Smooth muscle cell (in vitro differentiated cells): ENCODE data around the gene COQ7. TPM values are rescaled to one million over a fixed set of nuclear protein-coding genes. Genes with fewer than 3 reads are reported as not detected.

Source experiments
- DNase-seq: peaks from one replicate; lab custom pipeline; 2025; ENCODE audit not compliant: unreplicated experiment; lab: John Stamatoyannopoulos, UW
- H2AFZ ChIP-seq: fragments of 200-600 bp; sonication (generic); 2 replicates; pipeline ENCODE4 v1.6.0; 2016; ENCODE audit warnings: antibody characterized with exemption, low read depth, mild to moderate bottlenecking
- H3F3A ChIP-seq: fragments of 200-600 bp; sonication (generic); 2 replicates; pipeline ENCODE4 v1.6.0; 2017; ENCODE audit warnings: antibody characterized with exemption, low read depth
- H3K27ac ChIP-seq: fragments of 200-600 bp; sonication (generic); 2 replicates; pipeline ENCODE4 v1.5.1; 2016; ENCODE audit warnings: low read depth, mild to moderate bottlenecking
- H3K27me3 ChIP-seq: fragments of 200-600 bp; sonication (generic); 2 replicates; pipeline ENCODE4 v1.6.1; 2016; ENCODE audit warnings: low read depth, mild to moderate bottlenecking
- H3K36me3 ChIP-seq: fragments of 200-600 bp; sonication (generic); 2 replicates; pipeline ENCODE4 v1.5.1; 2016; ENCODE audit warnings: low read depth
- H3K4me1 ChIP-seq: fragments of 200-600 bp; sonication (generic); 2 replicates; pipeline ENCODE4 v1.5.1; 2016; ENCODE audit warnings: low read depth
- H3K4me2 ChIP-seq: fragments of 200-600 bp; sonication (generic); 2 replicates; pipeline ENCODE4 v1.6.0; 2016; ENCODE audit warnings: mild to moderate bottlenecking
- H3K4me3 ChIP-seq: fragments of 200-600 bp; sonication (generic); 2 replicates; pipeline ENCODE4 v1.5.1; 2016; ENCODE audit warnings: mild to moderate bottlenecking
- H3K79me2 ChIP-seq: fragments of 200-600 bp; sonication (generic); 2 replicates; pipeline ENCODE4 v1.6.0; 2016; ENCODE audit warnings: low read depth, mild to moderate bottlenecking
- H3K9ac ChIP-seq: fragments of 200-600 bp; sonication (generic); 2 replicates; pipeline ENCODE4 v1.6.0; 2016; ENCODE audit warnings: low read depth
- H3K9me3 ChIP-seq: fragments of 200-600 bp; sonication (generic); replicated peaks from 2 replicates; pipeline ENCODE4 v1.5.1; 2016; ENCODE audit warnings: low read depth
- H4K20me1 ChIP-seq: fragments of 200-600 bp; sonication (generic); 2 replicates; pipeline ENCODE4 v1.6.0; 2016; ENCODE audit warnings: low read depth
- WGBS: methylation state at CpG from one replicate; pipeline ENCODE4 v1.1.7; 2016; ENCODE audit warnings: low lambda C conversion rate; 5-methylcytosine and 5-hydroxymethylcytosine counted together
- polyA plus RNA-seq: library from polyadenylated mRNA; unstranded; fragments of >200 nt; fragmentation: Nextera tagmentation; extraction: Ambion mirVana; gene quantifications from 2 replicates; pipeline ENCODE4 v1.2.1, GENCODE V29; 2016
- total RNA-seq: library from RNA; depleted of rRNA; stranded (reverse); fragments of >200 nt; gene quantifications from 2 replicates; pipeline ENCODE4 v1.2.3, GENCODE V29; 2014
- TF ChIP-seq, protein P1 (sequence below): fragments of 200-600 bp; sonication (generic); IDR thresholded peaks from 2 replicates; pipeline ENCODE4 v1.5.1; 2017; ENCODE audit warnings: borderline replicate concordance, mild to moderate bottlenecking, antibody characterized with exemption; ENCODE audit not compliant: insufficient read depth, poor library complexity, severe bottlenecking

The COQ7 gene
- total and polyA plus RNA-seq, 2 experiments from 2014 or later, result 10.5 to 11.4 TPM

DNA sequence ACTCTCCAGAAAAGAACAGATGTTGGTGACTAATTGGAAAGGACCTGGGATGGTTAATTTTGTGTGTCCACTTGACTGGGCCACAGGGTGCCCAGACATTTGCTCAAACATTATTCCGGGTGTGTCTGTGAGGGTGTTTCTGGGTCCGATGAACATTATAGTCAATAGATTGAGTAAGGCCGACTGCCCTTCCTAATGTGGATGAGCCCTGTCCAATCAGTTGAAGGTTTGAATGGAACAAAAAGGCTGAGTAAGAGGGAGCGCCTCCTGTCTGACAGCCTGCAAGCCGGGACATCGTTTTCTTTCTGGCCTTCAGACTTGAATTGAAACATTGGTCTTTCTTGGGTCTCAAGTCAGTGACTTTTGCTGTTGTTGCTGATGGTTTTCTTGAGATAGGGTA, 23.5 kb downstream of the COQ7 start:
- H3K27me3 ChIP-seq, result no peaks in the 10 kb centered on the region
- no peak overlapping the region for H3K27ac ChIP-seq
- 96% methylated on average over 6 of the region's 6 CpGs for WGBS
- H3F3A ChIP-seq, result peaks cover 3% of the 10 kb centered on the region
- no peak overlapping the region for H3K9ac ChIP-seq
- H3K4me3 ChIP-seq, result no peak overlapping the region
- H3K79me2 ChIP-seq, result no peaks in the 10 kb centered on the region
- no peak overlapping the region for H3K4me2 ChIP-seq
- H4K20me1 ChIP-seq, result no peaks in the 10 kb centered on the region
- no peak overlapping the region for H2AFZ ChIP-seq
- TF ChIP-seq, protein P1, sequence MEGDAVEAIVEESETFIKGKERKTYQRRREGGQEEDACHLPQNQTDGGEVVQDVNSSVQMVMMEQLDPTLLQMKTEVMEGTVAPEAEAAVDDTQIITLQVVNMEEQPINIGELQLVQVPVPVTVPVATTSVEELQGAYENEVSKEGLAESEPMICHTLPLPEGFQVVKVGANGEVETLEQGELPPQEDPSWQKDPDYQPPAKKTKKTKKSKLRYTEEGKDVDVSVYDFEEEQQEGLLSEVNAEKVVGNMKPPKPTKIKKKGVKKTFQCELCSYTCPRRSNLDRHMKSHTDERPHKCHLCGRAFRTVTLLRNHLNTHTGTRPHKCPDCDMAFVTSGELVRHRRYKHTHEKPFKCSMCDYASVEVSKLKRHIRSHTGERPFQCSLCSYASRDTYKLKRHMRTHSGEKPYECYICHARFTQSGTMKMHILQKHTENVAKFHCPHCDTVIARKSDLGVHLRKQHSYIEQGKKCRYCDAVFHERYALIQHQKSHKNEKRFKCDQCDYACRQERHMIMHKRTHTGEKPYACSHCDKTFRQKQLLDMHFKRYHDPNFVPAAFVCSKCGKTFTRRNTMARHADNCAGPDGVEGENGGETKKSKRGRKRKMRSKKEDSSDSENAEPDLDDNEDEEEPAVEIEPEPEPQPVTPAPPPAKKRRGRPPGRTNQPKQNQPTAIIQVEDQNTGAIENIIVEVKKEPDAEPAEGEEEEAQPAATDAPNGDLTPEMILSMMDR, result no peak
- H3K36me3 ChIP-seq, result no peaks in the 10 kb centered on the region
- H3K4me1 ChIP-seq, result no peaks in the 10 kb centered on the region
- DNase-seq, result no peak
- H3K9me3 ChIP-seq, result no peaks in the 10 kb centered on the region

DNA sequence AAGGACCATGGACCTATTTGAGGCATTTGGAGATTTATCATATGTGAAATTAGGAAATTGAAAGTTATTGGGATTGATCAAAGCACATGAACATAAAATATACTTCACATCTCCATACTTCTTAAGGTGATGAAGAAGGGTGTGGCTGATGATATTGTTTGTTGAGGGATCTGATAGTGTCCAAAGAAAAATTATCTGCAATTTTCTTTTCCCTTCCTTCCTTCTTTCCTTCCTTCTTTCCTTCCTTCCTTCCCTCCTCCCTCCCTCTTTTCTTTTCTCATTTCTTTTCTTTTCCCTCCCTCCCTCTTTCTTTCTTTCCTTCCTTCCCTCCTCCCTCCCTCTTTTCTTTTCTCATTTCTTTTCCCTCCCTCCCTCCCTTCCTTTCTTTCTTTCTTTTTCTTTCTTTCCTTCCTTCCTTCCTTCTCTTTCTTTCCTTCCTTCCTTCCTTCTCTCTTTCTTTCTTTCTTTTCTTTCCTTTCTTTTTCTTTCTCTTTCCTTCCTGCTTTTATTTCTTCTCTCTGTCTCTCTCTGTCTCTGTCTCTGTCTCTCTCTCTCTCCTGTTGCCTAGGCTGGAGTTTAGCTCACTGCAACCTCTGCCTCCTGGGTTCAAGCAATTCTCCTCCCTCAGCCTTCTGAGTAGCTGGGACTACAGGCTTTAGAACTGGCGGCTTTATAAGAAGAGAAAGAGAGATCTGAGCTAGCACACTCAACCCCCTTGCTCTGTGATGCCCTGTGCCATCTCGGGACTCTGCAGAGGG, 25.4 kb downstream of the COQ7 start:
- Histone ChIP-seq H3K4me1 (no peaks in the 10 kb centered on the region), H3K27ac (peak overlapping the region; percentile 52), H3F3A (peaks cover 3% of the 10 kb centered on the region), H3K27me3 (no peaks in the 10 kb centered on the region), H4K20me1 (no peaks in the 10 kb centered on the region), H3K4me2 (no peak overlapping the region), H3K79me2 (no peaks in the 10 kb centered on the region), H3K9ac (no peak overlapping the region), H2AFZ (no peak overlapping the region), H3K4me3 (no peak overlapping the region), H3K9me3 (no peaks in the 10 kb centered on the region), H3K36me3 (no peaks in the 10 kb centered on the region)
- 85% methylated on average over 2 of the region's 2 CpGs for WGBS
- DNase-seq, result no peak
- TF ChIP-seq, protein P1, result no peak

DNA sequence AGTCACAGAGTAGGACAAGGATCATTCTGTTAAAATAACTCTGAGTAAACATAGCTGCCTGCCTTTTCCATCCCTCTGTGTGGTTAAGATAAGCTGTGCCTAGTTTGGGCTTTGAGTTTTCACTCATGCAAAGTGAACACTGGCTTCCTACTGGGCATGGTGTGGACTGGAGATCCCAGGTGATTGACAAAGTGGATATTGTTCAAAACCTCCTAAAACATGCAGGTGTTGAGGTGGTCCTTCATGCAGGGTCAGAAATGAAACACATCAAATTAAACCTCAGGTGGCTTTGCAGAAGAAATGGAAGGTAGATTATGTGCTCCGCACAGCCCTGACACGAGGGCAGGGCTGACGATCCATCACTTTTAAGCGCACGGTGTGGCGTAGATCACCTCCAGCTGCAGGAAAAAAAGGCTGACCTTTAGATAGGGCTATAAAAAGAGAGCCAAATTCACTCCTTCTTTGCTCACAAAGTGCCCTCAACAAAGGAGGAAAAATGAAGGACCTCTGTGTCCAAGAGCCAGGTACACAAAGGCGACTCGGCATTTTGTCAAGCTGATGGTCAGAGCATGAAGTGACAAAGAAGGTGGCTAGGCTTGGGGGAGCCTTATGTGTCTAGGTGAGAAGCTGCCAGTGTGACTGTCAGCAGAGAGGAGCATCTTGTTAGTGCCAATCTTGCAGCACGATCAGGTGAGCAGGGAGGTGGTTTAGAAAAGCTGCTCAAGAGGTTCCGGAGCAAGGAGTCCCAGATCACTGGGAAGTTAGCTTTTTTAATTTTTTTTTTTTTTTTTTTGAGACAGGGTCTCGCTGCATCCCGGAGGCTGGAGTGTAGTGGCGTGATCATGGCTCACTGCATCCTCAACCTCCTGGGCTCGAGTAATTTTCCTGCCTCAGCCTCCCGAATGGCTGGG, 26.5 kb downstream of the COQ7 start:
- TF ChIP-seq, protein P1, result no peak
- Histone ChIP-seq H3K27me3 (no peaks in the 10 kb centered on the region), H4K20me1 (no peaks in the 10 kb centered on the region), H3F3A (peaks cover 3% of the 10 kb centered on the region), H2AFZ (no peak overlapping the region), H3K9ac (no peak overlapping the region), H3K4me2 (no peak overlapping the region), H3K4me1 (no peaks in the 10 kb centered on the region), H3K27ac (no peak overlapping the region), H3K4me3 (no peak overlapping the region), H3K9me3 (no peaks in the 10 kb centered on the region), H3K36me3 (no peaks in the 10 kb centered on the region), H3K79me2 (no peaks in the 10 kb centered on the region)
- DNase-seq, result no peak
- WGBS, result 87% methylated on average over 15 of the region's 15 CpGs
